ENCODE measurements around the gene PAPSS1.

The PAPSS1 gene

GRCh38 chr4:107572281-107572680 is 147.8 kb downstream of the PAPSS1 start:
- in situ Hi-C loops (cut with MboI; ENCODE audit: low sequenced_read_pairs), result no loop called here

DNA sequence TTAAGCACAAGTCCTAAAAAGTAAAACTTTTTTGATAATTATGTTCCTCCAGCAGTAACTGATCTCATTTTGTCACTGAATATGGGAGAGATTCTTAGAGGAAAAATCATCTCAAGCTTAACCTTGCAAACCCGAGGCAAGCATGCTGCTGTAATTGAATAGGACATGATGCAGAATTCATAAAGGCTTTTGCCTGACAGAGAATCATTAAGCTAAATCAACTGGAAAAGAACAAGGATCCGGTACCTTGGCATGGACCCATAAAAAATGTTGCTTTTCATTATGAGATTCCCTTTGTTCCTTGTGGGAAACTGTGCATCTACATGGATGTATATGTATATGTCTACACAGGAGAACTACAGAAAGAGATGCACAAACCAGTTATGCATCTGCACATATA is 149.1 kb downstream of the PAPSS1 start:
- in situ Hi-C loops (cut with MboI; ENCODE audit: low sequenced_read_pairs), result no loop called here

- in situ Hi-C loops (cut with MboI; ENCODE audit: low sequenced_read_pairs), result no loop called here
Measured at GRCh38 chr4:107564326-107564725, 155.7 kb downstream of the PAPSS1 start.

Data from HL-60/S4 treated with phorbol 12-myristate 13-acetate at 8.2 ng/mL for 4 days and 3 days (cell line).